ENCODE measurements around the gene DAPK3.

- TF ChIP-seq CTCF (IDR thresholded peaks at IDR 0.05) (no peak), ZFX (IDR thresholded peaks at IDR 0.05; ENCODE audit: borderline replicate concordance) (no peak)
These were observed 20.7 kb downstream of the DAPK3 start for GRCh38 chr19:3949997-3950859.
